Mesenteric fat pad (tissue), 1 donor: ENCODE results near the gene GPATCH3. TPM values are rescaled to one million over a fixed set of nuclear protein-coding genes. Genes with fewer than 3 reads are reported as not detected.
"Not testable (repeated sequence)": the region's sequence is repeated elsewhere in the genome, so short reads cannot be mapped to it uniquely, and the experiment has no call there.

Experiments
- DNase-seq: peaks from one replicate; pipeline ENCODE4 v3.0.0-alpha.2; 2020; ENCODE audit warnings: low spot score
- total RNA-seq: library from RNA; stranded (reverse); fragmentation: NEBNext Ultra II Directional; extraction: Animal tissue kit (Norgen Biotek cat#: 25700); gene quantifications from one replicate; pipeline ENCODE4 v1.2.1, GENCODE V29; 2021
- donor health status: DM: yes; HTN: yes; CAD: no.

Gene GPATCH3
- total RNA-seq, 1 donor from 2014 or later, result 13.0 TPM

GRCh38 chr1:26874896-26875295 is 25.4 kb downstream of the GPATCH3 start:
- DNase-seq, result no peak

DNA sequence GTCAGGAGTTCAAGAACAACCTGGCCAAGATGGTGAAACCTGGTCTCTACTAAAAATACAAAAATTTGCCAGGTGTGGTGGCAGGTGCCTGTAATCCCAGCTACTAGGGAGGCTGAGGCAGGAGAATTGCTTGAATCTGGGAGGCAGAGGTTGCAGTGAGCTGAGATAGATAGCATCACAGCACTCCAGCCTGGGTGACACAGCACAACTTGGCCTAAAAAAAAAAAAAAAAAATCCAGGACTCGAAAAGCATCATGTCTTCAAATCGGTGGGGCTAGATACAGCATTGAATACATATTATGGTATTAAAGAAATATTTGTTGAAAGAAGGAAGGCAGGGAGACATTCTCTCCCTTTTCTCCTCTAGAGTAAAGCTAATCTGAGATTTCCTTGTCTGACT is 27.2 kb downstream of the GPATCH3 start:
- DNase-seq, result not testable (repeated sequence)

DNA sequence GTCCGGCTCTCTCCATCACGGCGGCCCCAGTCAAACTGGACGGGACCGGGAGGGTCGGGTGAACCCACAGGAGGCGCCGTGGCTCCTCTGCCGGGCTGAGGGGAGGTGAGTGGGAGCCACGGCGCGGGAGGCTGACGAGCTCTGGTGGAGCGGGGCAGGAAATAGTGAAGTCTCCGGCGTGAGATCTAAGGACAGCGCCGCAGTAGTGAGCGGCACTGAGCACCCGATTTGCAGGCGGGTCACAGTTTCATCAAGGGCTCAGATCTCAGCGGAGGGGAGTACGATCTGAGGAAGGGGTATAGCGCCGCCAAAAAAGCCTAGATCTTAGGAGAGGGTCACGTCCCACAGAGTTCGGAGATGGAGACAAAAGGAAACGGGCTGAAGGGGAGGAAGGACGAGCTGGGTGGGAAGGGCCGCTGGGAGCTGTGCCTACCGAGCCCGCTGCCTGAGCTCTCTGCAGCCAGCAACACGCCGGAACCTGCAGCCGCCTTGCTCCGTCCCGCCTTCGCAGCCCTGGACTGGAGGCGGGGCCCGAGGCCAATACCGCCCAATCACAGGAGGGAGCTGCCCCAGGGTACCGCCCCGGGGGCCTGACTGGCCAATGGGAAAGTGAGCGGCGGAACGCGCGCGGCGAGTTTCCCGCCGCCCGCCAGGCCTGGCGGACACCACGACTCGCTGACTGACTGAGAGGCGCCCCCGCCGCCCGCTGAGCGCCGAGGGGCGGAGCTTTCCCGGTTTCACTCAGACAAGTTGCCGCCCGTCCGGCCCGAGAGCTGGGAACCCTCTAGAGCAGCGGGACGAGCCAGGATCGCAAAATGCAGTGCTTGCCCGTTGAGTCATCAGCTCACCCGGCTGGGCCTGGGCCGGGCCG is 35.4 kb downstream of the GPATCH3 start:
- peak; percentile 99 for DNase-seq

GRCh38 chr1:26863685-26864077 is 36.6 kb downstream of the GPATCH3 start:
- no peak for DNase-seq

DNA sequence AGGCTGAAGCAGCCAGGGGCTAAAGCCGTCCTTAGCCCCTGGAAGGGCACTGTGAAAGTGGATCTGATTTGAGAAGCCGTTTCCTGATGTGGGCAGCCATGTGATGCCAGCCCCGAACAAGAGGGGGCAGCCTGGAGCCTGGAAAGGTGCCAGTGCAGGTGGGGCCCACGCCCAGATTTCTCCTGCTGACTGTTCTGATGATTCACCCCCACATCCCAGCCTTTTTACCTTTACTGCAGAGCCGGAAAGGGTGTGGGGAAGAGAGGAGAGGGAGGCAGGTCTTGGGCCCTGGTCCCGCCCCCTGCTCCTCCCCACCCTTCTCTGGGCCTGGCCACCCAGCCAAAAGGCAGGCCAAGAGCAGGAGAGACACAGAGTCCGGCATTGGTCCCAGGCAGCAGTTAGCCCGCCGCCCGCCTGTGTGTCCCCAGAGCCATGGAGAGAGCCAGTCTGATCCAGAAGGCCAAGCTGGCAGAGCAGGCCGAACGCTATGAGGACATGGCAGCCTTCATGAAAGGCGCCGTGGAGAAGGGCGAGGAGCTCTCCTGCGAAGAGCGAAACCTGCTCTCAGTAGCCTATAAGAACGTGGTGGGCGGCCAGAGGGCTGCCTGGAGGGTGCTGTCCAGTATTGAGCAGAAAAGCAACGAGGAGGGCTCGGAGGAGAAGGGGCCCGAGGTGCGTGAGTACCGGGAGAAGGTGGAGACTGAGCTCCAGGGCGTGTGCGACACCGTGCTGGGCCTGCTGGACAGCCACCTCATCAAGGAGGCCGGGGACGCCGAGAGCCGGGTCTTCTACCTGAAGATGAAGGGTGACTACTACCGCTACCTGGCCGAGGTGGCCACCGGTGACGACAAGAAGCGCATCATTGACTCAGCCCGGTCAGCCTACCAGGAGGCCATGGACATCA is 37.2 kb downstream of the GPATCH3 start, which contains the start of gene SFN:
TSS of gene SFN (plus strand) at position 369 of the 904 bp plus-strand sequence. CDS start at position 433, 64 bp downstream.
- DNase-seq, result no peak

GRCh38 chr1:26861889-26862378 is 38.3 kb downstream of the GPATCH3 start:
- DNase-seq, result no peak

GRCh38 chr1:26861286-26861701 is 39.0 kb downstream of the GPATCH3 start:
- no peak for DNase-seq

GRCh38 chr1:26858891-26859640 is 41.2 kb downstream of the GPATCH3 start:
- DNase-seq, result no peak

GRCh38 chr1:26858160-26858559 is 42.1 kb downstream of the GPATCH3 start:
- no peak for DNase-seq

DNA sequence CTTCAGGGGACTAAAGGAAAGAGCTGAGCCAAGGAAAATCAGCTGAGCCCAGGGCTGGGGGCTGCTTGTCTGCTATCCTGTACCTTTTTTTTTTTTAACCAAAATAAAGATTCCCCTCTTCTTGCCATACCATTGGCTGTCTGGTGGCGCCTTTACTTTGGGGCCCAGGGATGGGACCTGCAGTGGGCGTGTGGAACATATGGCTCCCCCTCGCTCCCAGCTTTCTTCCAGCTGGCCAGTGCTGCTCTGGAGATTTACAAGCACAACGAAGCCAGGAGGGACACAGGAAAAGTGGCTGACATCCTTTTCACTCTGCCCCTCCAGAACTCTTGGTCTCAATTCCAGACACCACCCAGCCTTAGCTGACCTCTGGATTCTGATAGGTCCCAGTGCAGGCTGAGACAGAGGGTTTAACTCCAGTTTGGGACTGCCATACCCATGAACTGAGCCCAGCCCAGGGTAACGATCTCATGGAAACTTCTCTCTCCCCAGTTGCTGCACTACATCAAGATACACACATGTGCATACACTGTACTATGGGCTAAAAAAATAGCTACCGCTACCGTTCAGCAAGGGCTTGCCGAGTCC is 42.7 kb downstream of the GPATCH3 start:
- no peak for DNase-seq

DNA sequence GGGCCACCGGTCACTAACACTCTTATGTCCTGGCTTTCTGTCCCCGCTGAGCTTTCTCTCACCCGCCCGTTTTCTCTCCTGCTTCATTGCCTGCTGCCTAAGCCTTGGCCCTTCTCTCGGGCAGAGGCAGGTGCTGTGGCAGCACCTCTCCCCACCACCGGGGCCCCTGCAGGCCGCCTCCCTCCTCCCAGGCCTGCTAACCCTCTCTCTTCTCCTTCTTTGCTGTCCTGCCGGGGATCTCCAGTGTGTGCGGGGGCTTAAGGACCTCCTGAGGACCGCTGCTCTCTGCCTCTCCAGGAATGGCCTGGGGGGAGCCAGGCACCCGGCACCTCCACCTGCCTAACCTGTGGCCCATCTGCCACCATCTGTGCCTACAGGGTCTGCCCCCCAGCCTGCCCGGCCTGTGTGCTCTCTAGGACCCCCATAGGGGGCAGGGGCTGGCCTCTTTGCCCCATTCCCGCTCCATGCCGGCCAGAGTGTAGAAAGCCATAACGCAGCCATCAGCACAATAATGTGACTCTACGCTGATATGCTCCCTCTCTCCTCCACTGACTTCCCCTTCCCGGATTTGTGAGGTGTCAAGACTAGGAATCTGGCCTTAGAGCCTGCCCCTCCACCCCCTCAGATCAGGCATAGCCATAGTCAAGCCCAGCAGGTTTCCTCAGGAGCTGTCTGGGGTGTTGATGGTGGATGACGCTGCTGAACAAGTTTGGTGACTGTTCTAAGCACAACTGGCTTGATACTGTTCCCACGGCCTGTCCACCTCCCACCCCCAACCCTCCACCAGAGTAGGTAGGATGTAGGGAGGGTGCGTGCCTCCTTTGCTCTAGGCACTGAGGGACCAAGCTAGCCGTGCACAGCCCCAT is 43.4 kb downstream of the GPATCH3 start:
- DNase-seq, result no peak

GRCh38 chr1:26856181-26856580 is 44.1 kb downstream of the GPATCH3 start:
- no peak for DNase-seq

- no peak for DNase-seq
Measured at GRCh38 chr1:26855636-26856035, 44.6 kb downstream of the GPATCH3 start.

DNA sequence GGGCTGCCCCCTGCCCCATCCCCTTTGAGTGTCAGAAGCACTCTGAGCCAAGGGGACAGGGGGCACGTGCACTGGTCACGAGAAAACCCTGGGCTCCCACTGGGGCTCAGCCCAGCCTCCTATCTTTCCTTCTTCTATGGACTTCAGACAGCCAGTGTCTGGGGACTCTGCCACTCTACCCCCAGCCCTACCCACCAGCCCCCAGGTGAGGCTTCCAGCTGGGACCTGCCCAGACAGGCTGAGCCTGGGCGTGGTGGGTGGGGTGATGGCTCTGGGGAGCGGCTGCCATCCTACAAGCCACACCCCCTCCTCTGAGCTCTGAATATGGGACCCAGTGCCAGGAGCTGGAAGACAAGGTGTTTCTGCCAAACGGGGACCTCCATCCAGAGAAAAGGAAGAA is 45.4 kb downstream of the GPATCH3 start:
- no peak for DNase-seq

DNA sequence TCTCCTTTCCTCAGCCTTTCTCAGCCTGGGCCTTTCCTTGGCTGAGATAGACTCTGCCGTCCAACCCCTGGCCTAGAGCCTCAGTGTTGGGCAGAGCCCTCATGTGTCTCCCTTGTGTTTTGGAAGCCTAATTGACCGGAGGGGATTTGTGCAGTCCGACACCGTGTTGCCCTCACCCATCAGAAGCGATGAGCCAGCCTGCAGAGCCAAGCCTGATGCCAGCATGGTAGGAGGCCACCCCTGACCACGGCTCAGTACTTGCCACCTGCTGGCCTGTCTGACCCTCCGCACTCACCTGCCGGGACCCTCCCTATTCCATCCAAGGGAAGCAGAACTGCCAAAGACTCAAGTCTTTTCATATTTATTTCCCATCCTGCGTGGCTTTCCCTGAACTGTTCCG is 46.7 kb downstream of the GPATCH3 start:
- DNase-seq, result no peak

- no peak for DNase-seq
Measured at GRCh38 chr1:26853156-26853555, 47.1 kb downstream of the GPATCH3 start.

DNA sequence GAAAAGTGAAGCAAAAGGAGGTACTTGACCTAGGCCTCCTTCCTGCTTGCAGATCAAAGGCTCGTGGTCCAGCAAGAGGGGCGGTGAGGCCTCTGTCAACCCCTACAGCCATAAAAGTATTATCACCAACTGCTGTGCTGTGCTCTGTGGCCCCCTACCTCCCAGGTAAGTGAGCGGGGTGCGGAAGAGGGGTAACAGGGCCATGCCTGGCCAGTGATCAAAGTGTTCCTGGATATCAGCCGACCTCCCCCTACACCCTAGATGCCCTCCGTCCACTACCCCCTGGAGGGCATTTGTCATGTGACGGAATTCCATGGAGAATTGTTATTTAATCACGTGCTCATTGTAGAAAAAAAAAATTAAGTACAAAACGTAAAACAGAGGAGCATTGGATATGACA is 47.6 kb downstream of the GPATCH3 start:
- no peak for DNase-seq

GRCh38 chr1:26851106-26851684 is 49.1 kb downstream of the GPATCH3 start:
- no peak for DNase-seq
